ENCODE data around the gene RTL10. TPM values are rescaled to one million over a fixed set of nuclear protein-coding genes. Genes with fewer than 3 reads are reported as not detected.

Gene RTL10
- total RNA-seq, 2 donors from 2014 or later: 20.6 to 22.2 TPM

DNA sequence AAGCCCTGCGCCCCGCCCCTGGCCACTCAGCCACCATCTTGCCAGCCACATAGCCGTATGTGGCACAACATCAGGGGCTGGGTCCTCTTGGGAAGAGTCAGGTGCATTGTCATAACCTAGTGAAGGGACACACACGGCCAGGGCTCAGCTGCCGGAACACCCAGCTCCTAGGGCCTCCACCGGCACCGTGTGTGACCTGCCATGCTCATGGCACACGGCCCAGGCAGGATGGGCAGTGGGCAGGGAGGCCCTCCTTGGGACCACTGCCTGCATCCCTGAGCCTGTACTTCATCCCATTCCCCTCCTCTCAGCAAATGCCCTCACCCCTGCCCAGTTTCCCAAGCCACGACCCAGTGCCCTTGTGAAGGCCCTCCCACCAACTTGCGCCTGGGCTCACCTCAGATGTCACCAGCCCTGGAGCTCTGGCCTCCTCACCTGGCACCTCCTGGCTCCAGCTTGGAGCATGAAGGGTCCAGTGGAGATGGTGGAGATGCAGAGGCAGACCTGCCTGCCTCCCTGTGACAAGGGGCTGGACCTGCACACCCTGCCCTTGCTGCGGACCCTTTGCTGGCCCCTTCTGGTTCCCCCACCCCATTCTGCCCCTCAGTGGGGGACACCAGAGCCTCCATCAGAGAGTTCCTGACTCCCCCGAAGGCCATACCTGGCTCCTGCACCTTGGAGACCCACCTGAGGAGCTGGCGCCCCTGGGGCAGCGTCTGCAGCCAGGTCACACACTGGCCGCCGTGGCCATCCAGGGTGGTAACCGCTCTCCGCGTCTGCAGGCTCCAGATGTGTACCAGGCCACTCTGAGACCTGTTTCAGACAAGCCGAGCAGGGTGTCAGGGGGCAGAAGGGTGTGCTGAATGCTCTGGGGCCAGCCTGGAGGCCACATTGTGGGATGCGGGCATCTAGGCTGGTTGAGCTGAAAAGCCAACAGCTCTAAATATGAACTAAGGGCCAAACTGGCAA, 34.5 kb downstream of the RTL10 start:
- Histone ChIP-seq H3K9me3 (ENCODE audit: control insufficient read depth, low read length) (no peaks in the 10 kb centered on the region), H3K27me3 (ENCODE audit: control insufficient read depth, insufficient read depth, low read length, poor library complexity, severe bottlenecking) (no peaks in the 10 kb centered on the region), H3K4me3 (ENCODE audit: low read length) (no peak overlapping the region), H3K4me1 (ENCODE audit: control insufficient read depth, insufficient read depth, low read length) (no peaks in the 10 kb centered on the region), H3K27ac (ENCODE audit: low read depth, low read length) (no peak overlapping the region), H3K9ac (ENCODE audit: extremely low read depth, low read length, poor library complexity, severe bottlenecking) (no peak overlapping the region), H3K36me3 (ENCODE audit: control insufficient read depth, insufficient read depth, low read length) (no peaks in the 10 kb centered on the region)
- H3K4me3 Mint-ChIP-seq: no peak overlapping the region
- H3K27me3 Mint-ChIP-seq (ENCODE audit: insufficient read depth): no peaks in the 10 kb centered on the region
- no peak overlapping the region for H3K27ac Mint-ChIP-seq
- peak; percentile 37 for DNase-seq
- TF ChIP-seq, protein P1, sequence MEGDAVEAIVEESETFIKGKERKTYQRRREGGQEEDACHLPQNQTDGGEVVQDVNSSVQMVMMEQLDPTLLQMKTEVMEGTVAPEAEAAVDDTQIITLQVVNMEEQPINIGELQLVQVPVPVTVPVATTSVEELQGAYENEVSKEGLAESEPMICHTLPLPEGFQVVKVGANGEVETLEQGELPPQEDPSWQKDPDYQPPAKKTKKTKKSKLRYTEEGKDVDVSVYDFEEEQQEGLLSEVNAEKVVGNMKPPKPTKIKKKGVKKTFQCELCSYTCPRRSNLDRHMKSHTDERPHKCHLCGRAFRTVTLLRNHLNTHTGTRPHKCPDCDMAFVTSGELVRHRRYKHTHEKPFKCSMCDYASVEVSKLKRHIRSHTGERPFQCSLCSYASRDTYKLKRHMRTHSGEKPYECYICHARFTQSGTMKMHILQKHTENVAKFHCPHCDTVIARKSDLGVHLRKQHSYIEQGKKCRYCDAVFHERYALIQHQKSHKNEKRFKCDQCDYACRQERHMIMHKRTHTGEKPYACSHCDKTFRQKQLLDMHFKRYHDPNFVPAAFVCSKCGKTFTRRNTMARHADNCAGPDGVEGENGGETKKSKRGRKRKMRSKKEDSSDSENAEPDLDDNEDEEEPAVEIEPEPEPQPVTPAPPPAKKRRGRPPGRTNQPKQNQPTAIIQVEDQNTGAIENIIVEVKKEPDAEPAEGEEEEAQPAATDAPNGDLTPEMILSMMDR (conservative IDR thresholded peaks at IDR 0.05): no peak
- no peaks in the 10 kb centered on the region for H3K4me1 Mint-ChIP-seq
- no peaks in the 10 kb centered on the region for H3K9me3 Mint-ChIP-seq
- no peaks in the 10 kb centered on the region for H3K36me3 Mint-ChIP-seq (ENCODE audit: low read depth)
- WGBS, 2 experiments (ENCODE audit: insufficient coverage in 1 of 2, insufficient read length in 1 of 2): 91 to 97% methylated on average over 20 to 21 of the region's 21 CpGs

DNA sequence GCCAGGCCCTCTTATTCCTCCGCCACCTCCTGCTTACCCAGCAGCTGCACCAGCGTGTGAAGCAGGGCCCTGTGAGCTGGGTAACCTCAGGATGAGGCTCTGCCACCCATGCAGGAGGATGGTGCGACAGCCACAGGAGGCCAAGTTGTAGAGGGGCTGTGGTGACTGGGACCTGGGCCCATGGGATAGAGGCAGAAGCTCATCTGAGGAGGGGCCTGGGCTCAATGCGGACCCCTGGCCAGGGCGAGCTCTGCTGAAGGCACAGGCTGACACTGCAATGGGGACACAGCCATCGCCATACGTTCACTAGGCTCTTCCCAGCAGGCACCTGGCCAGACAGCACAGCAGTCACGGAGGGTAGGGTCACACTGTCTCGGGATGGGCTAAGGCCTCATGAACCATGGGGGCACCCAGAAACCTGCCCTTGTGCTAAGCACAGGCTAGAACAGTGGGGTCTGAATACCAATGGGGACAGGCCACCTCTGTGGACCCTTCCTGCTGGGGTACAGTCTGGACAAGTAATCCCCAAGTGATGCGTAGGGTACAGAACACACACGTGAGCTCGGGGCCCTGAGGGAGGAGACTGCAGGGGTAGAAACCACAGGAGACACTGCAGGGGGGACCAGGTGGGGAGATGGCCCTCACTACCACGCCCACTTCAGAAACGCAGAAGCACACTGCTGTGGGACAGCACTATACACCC, 35.3 kb downstream of the RTL10 start:
- H3K36me3 Mint-ChIP-seq (ENCODE audit: low read depth): no peaks in the 10 kb centered on the region
- H3K27ac Mint-ChIP-seq: no peak overlapping the region
- WGBS, 2 experiments (ENCODE audit: insufficient coverage in 1 of 2, insufficient read length in 1 of 2): 93 to 95% methylated on average over 5 to 14 of the region's 14 CpGs
- no peaks in the 10 kb centered on the region for H3K27me3 ChIP-seq (ENCODE audit: control insufficient read depth, insufficient read depth, low read length, poor library complexity, severe bottlenecking)
- H3K27ac ChIP-seq (ENCODE audit: low read depth, low read length): no peak overlapping the region
- H3K4me1 ChIP-seq (ENCODE audit: control insufficient read depth, insufficient read depth, low read length): no peaks in the 10 kb centered on the region
- H3K4me1 Mint-ChIP-seq: no peaks in the 10 kb centered on the region
- H3K4me3 ChIP-seq (ENCODE audit: low read length): no peak overlapping the region
- no peaks in the 10 kb centered on the region for H3K9me3 ChIP-seq (ENCODE audit: control insufficient read depth, low read length)
- TF ChIP-seq, protein P1 (conservative IDR thresholded peaks at IDR 0.05): no peak
- H3K27me3 Mint-ChIP-seq (ENCODE audit: insufficient read depth): no peaks in the 10 kb centered on the region
- H3K9me3 Mint-ChIP-seq: no peaks in the 10 kb centered on the region
- H3K9ac ChIP-seq (ENCODE audit: extremely low read depth, low read length, poor library complexity, severe bottlenecking): no peak overlapping the region
- H3K4me3 Mint-ChIP-seq: no peak overlapping the region
- peak; percentile 23 for DNase-seq
- no peaks in the 10 kb centered on the region for H3K36me3 ChIP-seq (ENCODE audit: control insufficient read depth, insufficient read depth, low read length)

DNA sequence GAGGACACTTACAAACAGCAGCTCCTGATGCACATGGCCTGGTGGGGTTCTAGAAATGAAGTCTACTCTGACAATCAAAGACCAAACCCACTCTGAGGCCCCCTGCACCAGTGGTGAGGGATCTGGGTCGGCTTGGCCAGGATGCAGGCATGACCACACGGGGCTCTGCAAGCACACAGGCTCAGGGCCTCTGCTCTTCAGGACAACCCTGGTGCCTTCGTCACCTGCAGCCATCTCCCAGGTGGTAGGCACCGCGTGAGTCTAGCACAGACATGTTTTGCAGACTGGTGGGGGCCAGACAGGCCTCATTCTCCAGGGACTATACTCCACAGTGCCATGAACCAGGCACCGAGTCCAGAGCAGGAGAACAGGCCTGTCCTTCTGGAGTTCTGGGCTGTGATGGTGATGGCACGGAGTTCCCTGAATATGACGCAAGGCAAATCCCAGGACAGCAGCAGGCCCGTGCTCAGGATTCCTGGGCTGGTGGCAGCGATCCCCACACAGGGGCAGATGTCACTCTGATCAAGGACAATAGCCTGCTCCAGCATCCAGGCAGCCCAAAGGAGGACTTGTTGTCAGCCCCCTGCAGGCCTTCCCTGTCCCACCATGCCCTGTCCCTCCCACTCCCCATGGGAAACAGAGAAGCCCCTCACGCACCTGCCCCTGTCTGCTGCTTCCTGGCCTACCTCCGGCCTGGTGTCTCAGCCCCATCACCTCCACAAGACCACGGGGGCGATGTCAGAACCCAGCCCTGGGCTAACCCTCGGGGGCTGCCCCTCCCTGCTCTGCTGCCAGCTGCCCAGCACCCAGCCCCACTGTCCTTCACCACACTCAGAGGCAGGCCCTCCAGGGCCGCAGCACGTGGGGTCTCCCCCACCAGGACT, 36.1 kb downstream of the RTL10 start:
- WGBS, 2 experiments (ENCODE audit: insufficient coverage in 1 of 2, insufficient read length in 1 of 2): 95 to 96% methylated on average over 9 to 17 of the region's 17 CpGs
- no peaks in the 10 kb centered on the region for H3K36me3 ChIP-seq (ENCODE audit: control insufficient read depth, insufficient read depth, low read length)
- H3K27ac Mint-ChIP-seq: no peak overlapping the region
- H3K9me3 ChIP-seq (ENCODE audit: control insufficient read depth, low read length): no peaks in the 10 kb centered on the region
- no peak overlapping the region for H3K4me3 ChIP-seq (ENCODE audit: low read length)
- no peaks in the 10 kb centered on the region for H3K4me1 ChIP-seq (ENCODE audit: control insufficient read depth, insufficient read depth, low read length)
- peak; percentile 38 for DNase-seq
- H3K27me3 Mint-ChIP-seq (ENCODE audit: insufficient read depth): no peaks in the 10 kb centered on the region
- TF ChIP-seq, protein P1 (conservative IDR thresholded peaks at IDR 0.05): peak; percentile 6
- H3K9ac ChIP-seq (ENCODE audit: extremely low read depth, low read length, poor library complexity, severe bottlenecking): no peak overlapping the region
- no peak overlapping the region for H3K27ac ChIP-seq (ENCODE audit: low read depth, low read length)
- no peaks in the 10 kb centered on the region for H3K9me3 Mint-ChIP-seq
- H3K36me3 Mint-ChIP-seq (ENCODE audit: low read depth): no peaks in the 10 kb centered on the region
- H3K4me3 Mint-ChIP-seq: no peak overlapping the region
- no peaks in the 10 kb centered on the region for H3K4me1 Mint-ChIP-seq
- no peaks in the 10 kb centered on the region for H3K27me3 ChIP-seq (ENCODE audit: control insufficient read depth, insufficient read depth, low read length, poor library complexity, severe bottlenecking)
